HL-60 (cell line): ENCODE data around the gene IMPDH1.

ENCODE experiments used
- DNase-seq, 2 experiments: peaks; one replicate each; pipeline ENCODE4 v3.0.0-alpha.2; 2010 to 2020; ENCODE audit warnings: low read depth in 1 of 2, low spot score in 1 of 2
- H3K27ac ChIP-seq: fragments of 250-450 bp; sonication (Bioruptor Pico); replicated peaks from 2 replicates; pipeline ENCODE4 v1.5.1; 2020; ENCODE audit warnings: mild to moderate bottlenecking, moderate library complexity
- H3K27me3 ChIP-seq: fragments of 250-450 bp; sonication (Bioruptor Pico); 2 replicates; pipeline ENCODE4 v1.5.1; 2021; ENCODE audit warnings: mild to moderate bottlenecking, moderate library complexity; ENCODE audit not compliant: insufficient read depth, poor library complexity, severe bottlenecking
- H3K4me3 ChIP-seq: replicated peaks from 2 replicates; pipeline ENCODE4 v1.5.1; 2011; ENCODE audit warnings: mild to moderate bottlenecking, control low read depth, low read length; ENCODE audit not compliant: insufficient read depth
- CTCF ChIP-seq: IDR thresholded peaks from one replicate; pipeline ENCODE4 v1.5.1; 2011; ENCODE audit warnings: low read length, control low read depth, inconsistent platforms; ENCODE audit not compliant: insufficient read depth
- GABPA ChIP-seq: IDR thresholded peaks from 2 replicates; pipeline ENCODE4 v1.6.1; 2012; ENCODE audit warnings: low read depth
- POLR2AphosphoS5 ChIP-seq: IDR thresholded peaks from 2 replicates; pipeline ENCODE4 v1.6.1; 2012; ENCODE audit warnings: low read depth
- REST ChIP-seq: IDR thresholded peaks from 2 replicates; pipeline ENCODE4 v1.6.1; 2012; ENCODE audit warnings: low read depth; ENCODE audit not compliant: insufficient replicate concordance
- SPI1 ChIP-seq: IDR thresholded peaks from 2 replicates; pipeline ENCODE4 v1.6.1; 2012; ENCODE audit warnings: low read depth, mild to moderate bottlenecking, borderline replicate concordance

The IMPDH1 gene

GRCh38 chr7:128389618-128390329 lies 20.0 kb downstream of the IMPDH1 start:
- Histone ChIP-seq H3K4me3 (no peak overlapping the region), H3K27ac (no peak overlapping the region), H3K27me3 (no peaks in the 10 kb centered on the region)
- DNase-seq = no peak
- TF ChIP-seq REST = no peak
- TF ChIP-seq CTCF = no peak
- no peak for TF ChIP-seq SPI1
- no peak for TF ChIP-seq POLR2AphosphoS5
- TF ChIP-seq GABPA = no peak

- Histone ChIP-seq H3K27ac (no peak overlapping the region), H3K27me3 (no peaks in the 10 kb centered on the region), H3K4me3 (no peak overlapping the region)
- TF ChIP-seq GABPA (no peak), CTCF (no peak), POLR2AphosphoS5 (no peak)
- no peak for DNase-seq
Measured at GRCh38 chr7:128389085-128389617, 20.6 kb downstream of the IMPDH1 start.

GRCh38 chr7:128388145-128388485 lies 21.7 kb downstream of the IMPDH1 start:
- no peaks in the 10 kb centered on the region for H3K27me3 ChIP-seq
- no peak overlapping the region for H3K27ac ChIP-seq
- no peak for DNase-seq
- no peak overlapping the region for H3K4me3 ChIP-seq
- no peak for TF ChIP-seq GABPA
- TF ChIP-seq CTCF = no peak

- TF ChIP-seq CTCF (peak; percentile 93), GABPA (no peak)
- Histone ChIP-seq H3K27me3 (no peaks in the 10 kb centered on the region), H3K4me3 (no peak overlapping the region), H3K27ac (no peak overlapping the region)
- DNase-seq = peak in 1 of 2 experiments; percentile 78
Measured at GRCh38 chr7:128387216-128388144, 22.3 kb downstream of the IMPDH1 start.
